Measurements from ENCODE around the gene PNMA1. TPM values are rescaled to one million over a fixed set of nuclear protein-coding genes. Genes with fewer than 3 reads are reported as not detected.

PNMA1 gene
- total RNA-seq, 2 donors from 2014 or later, result 42.0 to 53.7 TPM

- no peaks in the 10 kb centered on the region for H3K9me3 ChIP-seq (ENCODE audit: control insufficient read depth, low read length, poor library complexity, severe bottlenecking)
- Mint-ChIP-seq H3K4me3 (peak overlapping the region; percentile 5), H3K27me3 (no peaks in the 10 kb centered on the region), H3K36me3 (ENCODE audit: low read depth) (peaks cover 4% of the 10 kb centered on the region), H3K4me1 (peaks cover 44% of the 10 kb centered on the region), H3K27ac (peak overlapping the region; percentile 93)
- DNase-seq, result no peak
- no peak for ATAC-seq
Measured at GRCh38 chr14:73739174-73739898, 25.2 kb upstream of the PNMA1 start.

GRCh38 chr14:73738518-73739173 is 24.5 kb upstream of the PNMA1 start:
- no peak for ATAC-seq
- DNase-seq, result no peak
- Mint-ChIP-seq H3K4me1 (peaks cover 37% of the 10 kb centered on the region), H3K36me3 (ENCODE audit: low read depth) (peaks cover 4% of the 10 kb centered on the region), H3K27ac (peak overlapping the region; percentile 93), H3K4me3 (peak overlapping the region; percentile 5), H3K27me3 (no peaks in the 10 kb centered on the region)
- H3K9me3 ChIP-seq (ENCODE audit: control insufficient read depth, low read length, poor library complexity, severe bottlenecking), result no peaks in the 10 kb centered on the region

- H3K4me3 Mint-ChIP-seq, result no peak overlapping the region
- no peaks in the 10 kb centered on the region for H3K27me3 Mint-ChIP-seq
- no peak for ATAC-seq
- H3K36me3 Mint-ChIP-seq (ENCODE audit: low read depth), result peaks cover 4% of the 10 kb centered on the region
- H3K27ac Mint-ChIP-seq, result no peak overlapping the region
- DNase-seq, result no peak
- no peaks in the 10 kb centered on the region for H3K9me3 ChIP-seq (ENCODE audit: control insufficient read depth, low read length, poor library complexity, severe bottlenecking)
- H3K4me1 Mint-ChIP-seq, result peaks cover 22% of the 10 kb centered on the region
Measured at GRCh38 chr14:73736842-73737241, 22.7 kb upstream of the PNMA1 start.

GRCh38 chr14:73732006-73732405 is 17.8 kb upstream of the PNMA1 start:
- Mint-ChIP-seq H3K4me1 (peaks cover 14% of the 10 kb centered on the region), H3K36me3 (ENCODE audit: low read depth) (peaks cover 4% of the 10 kb centered on the region)

GRCh38 chr14:73731111-73731510 is 16.9 kb upstream of the PNMA1 start:
- Mint-ChIP-seq H3K4me1 (peaks cover 14% of the 10 kb centered on the region), H3K27ac (no peak overlapping the region), H3K4me3 (no peak overlapping the region), H3K36me3 (ENCODE audit: low read depth) (peaks cover 4% of the 10 kb centered on the region), H3K27me3 (no peaks in the 10 kb centered on the region)
- no peaks in the 10 kb centered on the region for H3K9me3 ChIP-seq (ENCODE audit: control insufficient read depth, low read length, poor library complexity, severe bottlenecking)
- ATAC-seq (no peak), DNase-seq (no peak)

More at GRCh38 chr14:73732006-73732405, 17.8 kb upstream of the PNMA1 start:
- DNase-seq (no peak), ATAC-seq (no peak)
- H3K9me3 ChIP-seq (ENCODE audit: control insufficient read depth, low read length, poor library complexity, severe bottlenecking), result no peaks in the 10 kb centered on the region
- H3K27ac Mint-ChIP-seq, result peak overlapping the region; percentile 72
- H3K4me3 Mint-ChIP-seq, result no peak overlapping the region
- no peaks in the 10 kb centered on the region for H3K27me3 Mint-ChIP-seq

- Mint-ChIP-seq H3K27me3 (no peaks in the 10 kb centered on the region), H3K4me3 (no peak overlapping the region), H3K36me3 (ENCODE audit: low read depth) (peaks cover 1% of the 10 kb centered on the region), H3K27ac (peak overlapping the region; percentile 90), H3K4me1 (peaks cover 16% of the 10 kb centered on the region)
- H3K9me3 ChIP-seq (ENCODE audit: control insufficient read depth, low read length, poor library complexity, severe bottlenecking), result no peaks in the 10 kb centered on the region
- DNase-seq (no peak), ATAC-seq (no peak)
Measured at GRCh38 chr14:73729556-73730265, 15.5 kb upstream of the PNMA1 start.

- Mint-ChIP-seq H3K4me1 (peaks cover 16% of the 10 kb centered on the region), H3K27ac (peak overlapping the region; percentile 90), H3K36me3 (ENCODE audit: low read depth) (no peaks in the 10 kb centered on the region), H3K27me3 (no peaks in the 10 kb centered on the region), H3K4me3 (peak overlapping the region; percentile 58)
- DNase-seq (peak; percentile 72 to 89 (median 78)), ATAC-seq (peak; percentile 89)
- no peaks in the 10 kb centered on the region for H3K9me3 ChIP-seq (ENCODE audit: control insufficient read depth, low read length, poor library complexity, severe bottlenecking)
Measured at GRCh38 chr14:73728717-73729330, 14.6 kb upstream of the PNMA1 start.

- H3K9me3 ChIP-seq (ENCODE audit: control insufficient read depth, low read length, poor library complexity, severe bottlenecking), result no peaks in the 10 kb centered on the region
- peak overlapping the region; percentile 81 for H3K27ac Mint-ChIP-seq
- no peaks in the 10 kb centered on the region for H3K36me3 Mint-ChIP-seq (ENCODE audit: low read depth)
- peaks cover 18% of the 10 kb centered on the region for H3K4me1 Mint-ChIP-seq
- H3K27me3 Mint-ChIP-seq, result no peaks in the 10 kb centered on the region
- H3K4me3 Mint-ChIP-seq, result no peak overlapping the region
- ATAC-seq (no peak), DNase-seq (no peak)
Measured at GRCh38 chr14:73727166-73727565, 13.0 kb upstream of the PNMA1 start.

- DNase-seq, result no peak
- Mint-ChIP-seq H3K27ac (peak overlapping the region; percentile 81), H3K4me3 (peak overlapping the region; percentile 41), H3K4me1 (peaks cover 15% of the 10 kb centered on the region), H3K27me3 (no peaks in the 10 kb centered on the region), H3K36me3 (ENCODE audit: low read depth) (no peaks in the 10 kb centered on the region)
- no peak for ATAC-seq
- H3K9me3 ChIP-seq (ENCODE audit: control insufficient read depth, low read length, poor library complexity, severe bottlenecking), result no peaks in the 10 kb centered on the region
Measured at GRCh38 chr14:73726025-73726961, 12.1 kb upstream of the PNMA1 start.

- H3K9me3 ChIP-seq (ENCODE audit: control insufficient read depth, low read length, poor library complexity, severe bottlenecking), result no peaks in the 10 kb centered on the region
- Mint-ChIP-seq H3K27ac (peak overlapping the region; percentile 90), H3K27me3 (no peaks in the 10 kb centered on the region), H3K4me1 (peaks cover 16% of the 10 kb centered on the region), H3K4me3 (no peak overlapping the region), H3K36me3 (ENCODE audit: low read depth) (no peaks in the 10 kb centered on the region)
- DNase-seq, result no peak
- no peak for ATAC-seq
Measured at GRCh38 chr14:73725116-73726024, 11.2 kb upstream of the PNMA1 start.

GRCh38 chr14:73724696-73725095 is 10.5 kb upstream of the PNMA1 start:
- Mint-ChIP-seq H3K4me1 (peaks cover 16% of the 10 kb centered on the region), H3K36me3 (ENCODE audit: low read depth) (no peaks in the 10 kb centered on the region), H3K27me3 (no peaks in the 10 kb centered on the region), H3K4me3 (peak overlapping the region; percentile 0), H3K27ac (peak overlapping the region; percentile 90)
- no peak for DNase-seq
- H3K9me3 ChIP-seq (ENCODE audit: control insufficient read depth, low read length, poor library complexity, severe bottlenecking), result no peaks in the 10 kb centered on the region
- ATAC-seq, result no peak

Measured in T-helper 17 cell (primary cell).